OCI-LY3 (cell line): ENCODE results near the gene ID3.

Experiments
- EZH2phosphoT487 ChIP-seq: fragments of 200-600 bp; shearing (Covaris generic); IDR thresholded peaks from 2 replicates; pipeline ENCODE4 v1.6.1; 2018; ENCODE audit warnings: antibody characterized with exemption, mixed run types, low read depth
- TF ChIP-seq, protein P1 (sequence below): fragments of 200-600, 300-600 bp; sonication (generic); IDR thresholded peaks from 2 replicates; pipeline ENCODE4 v1.5.1; 2014; ENCODE audit warnings: antibody characterized with exemption, low read length, low read depth

DNA sequence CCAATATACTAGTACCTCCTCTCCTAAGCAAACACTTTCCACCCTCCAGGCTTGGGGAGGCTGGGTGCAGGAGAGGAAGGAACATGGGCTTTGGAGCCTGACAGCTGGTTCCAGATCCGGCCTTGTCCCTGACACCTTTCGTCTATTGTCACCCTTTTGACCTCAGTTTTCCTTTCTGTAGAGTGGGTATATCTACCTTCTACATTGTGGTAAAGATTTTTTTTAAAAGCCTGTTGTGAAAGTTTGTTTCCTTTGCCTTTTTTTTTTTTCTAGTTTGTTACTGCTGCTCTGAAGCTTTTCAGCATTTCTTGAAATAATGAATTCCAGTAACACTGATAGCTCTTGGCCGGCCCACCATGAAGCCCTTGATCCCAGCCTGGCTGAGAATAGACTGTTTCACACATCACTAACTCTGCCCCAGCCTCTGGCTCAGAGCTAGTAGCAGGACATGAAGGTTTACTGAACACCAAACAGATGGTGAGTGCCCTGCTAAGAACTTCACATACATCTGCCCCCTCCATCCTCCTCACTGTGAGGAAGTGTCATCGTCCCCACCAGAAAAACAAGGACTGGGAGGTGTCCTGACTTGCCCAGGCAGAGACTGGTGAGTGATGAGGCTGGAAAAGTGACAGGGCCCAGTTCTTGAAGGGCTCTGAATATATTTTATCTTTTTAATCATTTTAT is 33.0 kb upstream of the ID3 start:
- TF ChIP-seq, protein P1, sequence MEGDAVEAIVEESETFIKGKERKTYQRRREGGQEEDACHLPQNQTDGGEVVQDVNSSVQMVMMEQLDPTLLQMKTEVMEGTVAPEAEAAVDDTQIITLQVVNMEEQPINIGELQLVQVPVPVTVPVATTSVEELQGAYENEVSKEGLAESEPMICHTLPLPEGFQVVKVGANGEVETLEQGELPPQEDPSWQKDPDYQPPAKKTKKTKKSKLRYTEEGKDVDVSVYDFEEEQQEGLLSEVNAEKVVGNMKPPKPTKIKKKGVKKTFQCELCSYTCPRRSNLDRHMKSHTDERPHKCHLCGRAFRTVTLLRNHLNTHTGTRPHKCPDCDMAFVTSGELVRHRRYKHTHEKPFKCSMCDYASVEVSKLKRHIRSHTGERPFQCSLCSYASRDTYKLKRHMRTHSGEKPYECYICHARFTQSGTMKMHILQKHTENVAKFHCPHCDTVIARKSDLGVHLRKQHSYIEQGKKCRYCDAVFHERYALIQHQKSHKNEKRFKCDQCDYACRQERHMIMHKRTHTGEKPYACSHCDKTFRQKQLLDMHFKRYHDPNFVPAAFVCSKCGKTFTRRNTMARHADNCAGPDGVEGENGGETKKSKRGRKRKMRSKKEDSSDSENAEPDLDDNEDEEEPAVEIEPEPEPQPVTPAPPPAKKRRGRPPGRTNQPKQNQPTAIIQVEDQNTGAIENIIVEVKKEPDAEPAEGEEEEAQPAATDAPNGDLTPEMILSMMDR = no peak
- TF ChIP-seq EZH2phosphoT487 = no peak
